Measurements from ENCODE around the gene TENT5A. TPM values are rescaled to one million over a fixed set of nuclear protein-coding genes. Genes with fewer than 3 reads are reported as not detected.
"Not testable (repeated sequence)": the region's sequence is repeated elsewhere in the genome, so short reads cannot be mapped to it uniquely, and the experiment has no call there.

The TENT5A gene
- total RNA-seq, 1 donor from 2014 or later = 26.6 TPM

DNA sequence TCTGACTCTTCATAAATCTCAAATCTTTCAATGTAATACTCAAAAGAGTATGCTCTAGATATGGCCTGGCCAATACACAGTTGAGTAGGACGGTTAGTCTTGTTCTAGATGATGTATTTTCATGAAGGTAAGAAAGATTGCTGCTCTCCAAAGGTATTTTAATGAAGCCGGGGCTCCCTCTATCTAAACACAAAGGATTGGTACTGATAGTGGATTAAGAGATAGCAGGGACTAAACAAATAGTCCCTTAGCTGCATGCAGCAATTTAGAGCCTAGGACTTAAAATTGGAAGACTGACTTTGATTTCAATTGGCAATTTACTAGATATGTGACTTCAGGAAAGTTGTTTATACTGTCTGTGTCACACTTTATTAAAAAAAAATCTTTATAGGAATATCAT is 31.4 kb upstream of the TENT5A start:
- peaks cover 17% of the 10 kb centered on the region for H3K4me1 ChIP-seq
- no peak overlapping the region for H3K4me3 ChIP-seq
- H3K27ac ChIP-seq = no peak overlapping the region
- no peaks in the 10 kb centered on the region for H3K27me3 ChIP-seq (ENCODE audit: low read depth)
- TF ChIP-seq, protein P1, sequence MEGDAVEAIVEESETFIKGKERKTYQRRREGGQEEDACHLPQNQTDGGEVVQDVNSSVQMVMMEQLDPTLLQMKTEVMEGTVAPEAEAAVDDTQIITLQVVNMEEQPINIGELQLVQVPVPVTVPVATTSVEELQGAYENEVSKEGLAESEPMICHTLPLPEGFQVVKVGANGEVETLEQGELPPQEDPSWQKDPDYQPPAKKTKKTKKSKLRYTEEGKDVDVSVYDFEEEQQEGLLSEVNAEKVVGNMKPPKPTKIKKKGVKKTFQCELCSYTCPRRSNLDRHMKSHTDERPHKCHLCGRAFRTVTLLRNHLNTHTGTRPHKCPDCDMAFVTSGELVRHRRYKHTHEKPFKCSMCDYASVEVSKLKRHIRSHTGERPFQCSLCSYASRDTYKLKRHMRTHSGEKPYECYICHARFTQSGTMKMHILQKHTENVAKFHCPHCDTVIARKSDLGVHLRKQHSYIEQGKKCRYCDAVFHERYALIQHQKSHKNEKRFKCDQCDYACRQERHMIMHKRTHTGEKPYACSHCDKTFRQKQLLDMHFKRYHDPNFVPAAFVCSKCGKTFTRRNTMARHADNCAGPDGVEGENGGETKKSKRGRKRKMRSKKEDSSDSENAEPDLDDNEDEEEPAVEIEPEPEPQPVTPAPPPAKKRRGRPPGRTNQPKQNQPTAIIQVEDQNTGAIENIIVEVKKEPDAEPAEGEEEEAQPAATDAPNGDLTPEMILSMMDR (IDR thresholded peaks at IDR 0.05) = no peak
- ATAC-seq = no peak
- intact Hi-C loops (cut with DNase I) = no loop called here
- no peak for DNase-seq
- no peaks in the 10 kb centered on the region for H3K36me3 ChIP-seq
- no peaks in the 10 kb centered on the region for H3K9me3 ChIP-seq

DNA sequence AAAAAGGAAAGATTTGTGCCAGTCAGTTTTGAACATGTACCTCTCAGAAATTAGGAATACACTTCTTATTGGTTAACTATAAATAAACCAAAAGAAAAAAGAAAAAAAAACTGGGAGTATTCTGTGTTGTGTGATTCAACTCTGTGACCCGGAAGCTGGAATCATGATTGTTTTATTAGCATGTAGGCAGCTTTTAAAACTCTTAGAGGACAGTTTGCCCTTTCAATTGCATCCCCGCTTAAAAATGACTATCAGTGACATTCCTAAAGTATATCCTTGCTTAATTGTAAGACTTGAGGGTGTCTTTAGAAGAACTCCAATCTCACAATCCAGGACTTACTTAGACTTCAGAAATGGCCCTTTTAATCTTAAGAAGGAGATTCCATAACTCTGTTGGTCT is 29.1 kb upstream of the TENT5A start:
- ATAC-seq (no peak), DNase-seq (no peak)
- intact Hi-C loops (cut with DNase I) = no loop called here
- Histone ChIP-seq H3K27me3 (ENCODE audit: low read depth) (no peaks in the 10 kb centered on the region), H3K4me3 (no peak overlapping the region), H3K27ac (no peak overlapping the region), H3K4me1 (peaks cover 2% of the 10 kb centered on the region), H3K36me3 (no peaks in the 10 kb centered on the region), H3K9me3 (no peaks in the 10 kb centered on the region)
- TF ChIP-seq, protein P1 (IDR thresholded peaks at IDR 0.05) = no peak

DNA sequence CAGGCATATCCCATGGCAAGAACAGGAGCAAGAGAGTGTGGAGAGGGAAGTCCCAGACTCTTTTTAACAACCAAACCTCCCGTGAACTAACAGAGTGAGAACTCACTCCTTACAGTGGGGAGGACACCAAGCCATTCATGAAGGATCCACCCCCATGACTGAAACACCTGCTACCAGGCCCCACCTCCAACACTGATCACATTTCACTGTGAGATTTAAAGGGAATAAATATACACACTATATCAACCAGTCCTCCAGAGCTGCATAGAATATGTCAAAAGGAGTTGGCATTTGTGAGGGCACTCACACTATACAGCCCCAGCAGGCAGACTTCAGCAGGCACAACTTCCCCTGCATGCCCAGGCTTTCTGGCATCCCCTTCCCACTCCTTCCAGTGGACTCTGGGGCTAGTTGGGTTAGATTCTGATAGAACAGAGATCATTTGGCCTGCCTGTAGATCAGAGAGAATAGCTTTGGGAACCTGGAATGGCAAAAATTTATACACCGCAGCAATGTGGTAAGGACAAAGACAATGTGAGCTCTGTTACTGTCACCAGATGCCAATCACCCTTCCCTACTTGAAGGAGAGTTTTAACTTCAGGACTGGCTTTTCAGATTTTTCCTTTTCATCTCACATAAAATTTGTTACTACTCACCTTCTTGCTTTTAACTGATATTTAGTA is 25.2 kb upstream of the TENT5A start:
- H3K4me1 ChIP-seq = no peaks in the 10 kb centered on the region
- H3K27me3 ChIP-seq (ENCODE audit: low read depth) = no peaks in the 10 kb centered on the region
- DNase-seq (no peak), ATAC-seq (peak in 1 of 2 donors; percentile 35)
- no peak overlapping the region for H3K4me3 ChIP-seq
- no peaks in the 10 kb centered on the region for H3K36me3 ChIP-seq
- intact Hi-C loops (cut with DNase I) = no loop called here
- TF ChIP-seq, protein P1 (IDR thresholded peaks at IDR 0.05) = no peak
- no peaks in the 10 kb centered on the region for H3K9me3 ChIP-seq
- H3K27ac ChIP-seq = no peak overlapping the region

DNA sequence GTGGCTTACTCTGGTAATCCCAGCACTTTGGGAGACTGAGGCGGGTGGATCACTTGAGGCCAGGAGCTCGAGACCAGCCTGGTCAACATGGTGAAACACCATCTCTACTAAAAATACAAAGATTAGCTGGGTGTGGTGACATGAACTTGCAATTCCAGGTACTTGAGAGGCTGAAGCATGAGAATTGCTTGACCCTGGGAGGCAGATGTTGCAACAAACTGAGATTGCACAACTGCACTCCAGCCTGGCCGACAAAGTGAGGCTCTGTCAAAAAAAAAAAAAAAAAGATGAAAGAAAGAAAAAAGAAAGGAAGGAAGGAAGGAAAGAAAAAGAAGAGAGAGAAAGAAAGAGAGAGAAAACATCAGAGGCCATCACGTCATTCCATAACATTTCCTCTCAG is 23.7 kb upstream of the TENT5A start:
- H3K27me3 ChIP-seq (ENCODE audit: low read depth); intact Hi-C loops (cut with DNase I); H3K36me3 ChIP-seq; H3K4me1 ChIP-seq; H3K9me3 ChIP-seq; H3K27ac ChIP-seq; H3K4me3 ChIP-seq: not testable (repeated sequence)
- DNase-seq (peak; percentile 50), ATAC-seq (peak in 1 of 2 donors; percentile 44)

DNA sequence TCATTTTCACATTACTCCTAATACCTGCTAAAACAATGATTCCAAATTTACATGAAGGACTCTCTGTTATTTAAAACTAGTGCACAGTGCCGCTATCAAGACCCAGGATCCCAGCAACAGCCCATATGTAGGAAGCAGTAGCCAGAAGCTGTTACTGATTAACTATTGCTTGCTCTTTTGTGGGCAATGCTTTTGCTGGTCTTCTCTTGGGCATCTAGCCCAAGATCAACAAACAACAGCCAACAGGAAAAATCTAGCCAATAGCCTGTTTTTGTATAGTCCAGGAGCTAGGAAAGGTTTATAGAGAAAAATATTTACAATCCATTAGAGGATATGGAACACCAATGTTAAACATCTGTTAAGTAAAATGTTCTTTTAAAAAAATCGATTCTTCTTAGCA is 22.1 kb upstream of the TENT5A start:
- Histone ChIP-seq H3K27ac (no peak overlapping the region), H3K4me1 (no peaks in the 10 kb centered on the region), H3K9me3 (no peaks in the 10 kb centered on the region), H3K36me3 (no peaks in the 10 kb centered on the region), H3K4me3 (no peak overlapping the region), H3K27me3 (ENCODE audit: low read depth) (no peaks in the 10 kb centered on the region)
- DNase-seq = no peak
- intact Hi-C loops (cut with DNase I) = no loop called here
- TF ChIP-seq, protein P1 (IDR thresholded peaks at IDR 0.05) = no peak
- no peak for ATAC-seq

DNA sequence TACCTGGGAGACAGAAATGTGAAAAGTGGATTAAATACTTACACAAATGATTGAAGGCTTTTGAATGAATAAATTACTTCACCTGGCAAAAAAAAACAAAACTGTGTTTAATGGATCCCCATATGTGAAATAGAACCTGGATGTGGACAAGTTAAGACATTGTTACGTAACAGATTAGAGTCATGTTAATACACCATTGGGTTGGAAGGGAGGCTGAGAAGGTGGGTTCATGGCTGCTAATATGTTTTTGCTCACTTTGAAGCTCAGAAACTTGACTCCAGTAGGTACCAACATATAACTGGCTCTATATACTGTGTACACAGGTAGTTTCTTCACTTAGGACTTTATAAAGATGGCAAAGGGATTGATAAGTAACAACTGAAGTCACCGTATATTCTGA is 21.4 kb upstream of the TENT5A start:
- no peak overlapping the region for H3K4me3 ChIP-seq
- TF ChIP-seq, protein P1 (IDR thresholded peaks at IDR 0.05) = no peak

More for the DNA sequence above, 21.4 kb upstream of the TENT5A start:
- Histone ChIP-seq H3K27ac (no peak overlapping the region), H3K36me3 (no peaks in the 10 kb centered on the region), H3K4me1 (no peaks in the 10 kb centered on the region), H3K9me3 (no peaks in the 10 kb centered on the region), H3K27me3 (ENCODE audit: low read depth) (no peaks in the 10 kb centered on the region)
- intact Hi-C loops (cut with DNase I) = no loop called here
- DNase-seq = no peak
- no peak for ATAC-seq

All from lower lobe of right lung (tissue), 2 donors.